Vagina (tissue), 2 donors: ENCODE data around the gene GYPC. TPM values are rescaled to one million over a fixed set of nuclear protein-coding genes. Genes with fewer than 3 reads are reported as not detected.
"Not testable (repeated sequence)": the region's sequence is repeated elsewhere in the genome, so short reads cannot be mapped to it uniquely, and the experiment has no call there.

Experiments used
- DNase-seq, 2 donors: peaks; one replicate each; pipeline ENCODE4 v3.0.0-alpha.2; 2017; ENCODE audit errors: extremely low spot score in 2 of 2
- H3K27ac ChIP-seq: fragments of 200-600 bp; sonication (generic); one replicate; pipeline ENCODE4 v1.5.1; 2019
- H3K27me3 ChIP-seq: fragments of 200-600 bp; sonication (generic); one replicate; pipeline ENCODE4 v1.5.1; 2019
- H3K36me3 ChIP-seq, 2 donors: fragments of 200-600 bp; sonication (generic); one replicate each; pipeline ENCODE4 v1.5.1; 2017 to 2019
- H3K4me1 ChIP-seq: fragments of 200-600 bp; sonication (generic); one replicate; pipeline ENCODE4 v1.5.1; 2019
- H3K4me3 ChIP-seq, 2 donors: fragments of 200-600 bp; sonication (generic); 1 replicate in 1 of 2; 2 replicates in 1 of 2; pipeline ENCODE4 v1.5.1; 2016 to 2019
- H3K9me3 ChIP-seq: fragments of 200-600 bp; sonication (generic); one replicate; pipeline ENCODE4 v1.5.1; 2019
- POLR2A ChIP-seq, 2 donors: fragments of 450-650 bp; IDR thresholded peaks; one replicate each; pipeline ENCODE4 v1.6.1; 2017; ENCODE audit warnings: antibody characterized with exemption in 2 of 2, mild to moderate bottlenecking in 2 of 2, moderate library complexity in 2 of 2
- POLR2AphosphoS5 ChIP-seq, 2 donors: sonication (generic); formaldehyde crosslinking; IDR thresholded peaks; one replicate each; pipeline ENCODE4 v1.9.0; 2017; ENCODE audit warnings: antibody characterized with exemption in 2 of 2, mild to moderate bottlenecking in 2 of 2, low read depth in 1 of 2; ENCODE audit not compliant: insufficient read depth in 1 of 2
- intact Hi-C: fragments of 100-400 bp; cut with DNase I; formaldehyde crosslinking; loops from one replicate; pipeline ENCODE4 v1.15.1; 2023
- total RNA-seq: library from RNA; depleted of rRNA; stranded (reverse); fragments of >200 nt; gene quantifications from one replicate; pipeline ENCODE4 v1.2.3, GENCODE V29; 2016
- TF ChIP-seq, protein P1 (sequence below), 3 experiments: fragments of 450-650 bp in 2 of 3; fragments of 200-600 bp in 1 of 3; sonication (generic) in 1 of 3; IDR thresholded peaks; one replicate each; pipeline ENCODE4 v1.5.1; 2017 to 2019; ENCODE audit warnings: antibody characterized with exemption in 3 of 3, mild to moderate bottlenecking in 2 of 3, moderate library complexity in 2 of 3

GYPC gene
- total RNA-seq, 1 donor from 2014 or later: 84.2 TPM

DNA sequence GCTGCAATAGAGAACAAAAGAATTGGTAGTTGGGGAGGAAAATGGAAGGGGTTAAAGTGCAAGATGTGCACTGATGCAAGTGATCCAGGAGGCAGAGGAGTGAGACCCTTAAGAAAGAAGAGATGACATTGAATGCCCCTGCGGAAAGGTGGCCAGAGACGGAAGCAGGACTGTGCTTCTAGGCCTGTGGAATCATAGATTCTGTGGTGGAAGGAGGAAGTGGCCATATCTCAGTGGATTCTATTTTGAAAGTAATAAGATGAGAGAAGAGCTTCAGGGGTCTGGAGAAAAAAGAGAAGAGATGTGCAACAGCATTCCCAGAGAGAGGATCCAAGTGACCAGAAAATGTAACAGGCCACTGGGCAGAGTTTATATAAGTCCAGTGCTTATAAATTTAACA, 18.6 kb upstream of the GYPC start:
- Histone ChIP-seq H3K27ac (no peak overlapping the region), H3K36me3 (no peaks in the 10 kb centered on the region), H3K4me1 (no peaks in the 10 kb centered on the region), H3K9me3 (no peaks in the 10 kb centered on the region), H3K27me3 (no peaks in the 10 kb centered on the region), H3K4me3 (no peak overlapping the region)
- intact Hi-C loops: no loop called here
- TF ChIP-seq, protein P1, sequence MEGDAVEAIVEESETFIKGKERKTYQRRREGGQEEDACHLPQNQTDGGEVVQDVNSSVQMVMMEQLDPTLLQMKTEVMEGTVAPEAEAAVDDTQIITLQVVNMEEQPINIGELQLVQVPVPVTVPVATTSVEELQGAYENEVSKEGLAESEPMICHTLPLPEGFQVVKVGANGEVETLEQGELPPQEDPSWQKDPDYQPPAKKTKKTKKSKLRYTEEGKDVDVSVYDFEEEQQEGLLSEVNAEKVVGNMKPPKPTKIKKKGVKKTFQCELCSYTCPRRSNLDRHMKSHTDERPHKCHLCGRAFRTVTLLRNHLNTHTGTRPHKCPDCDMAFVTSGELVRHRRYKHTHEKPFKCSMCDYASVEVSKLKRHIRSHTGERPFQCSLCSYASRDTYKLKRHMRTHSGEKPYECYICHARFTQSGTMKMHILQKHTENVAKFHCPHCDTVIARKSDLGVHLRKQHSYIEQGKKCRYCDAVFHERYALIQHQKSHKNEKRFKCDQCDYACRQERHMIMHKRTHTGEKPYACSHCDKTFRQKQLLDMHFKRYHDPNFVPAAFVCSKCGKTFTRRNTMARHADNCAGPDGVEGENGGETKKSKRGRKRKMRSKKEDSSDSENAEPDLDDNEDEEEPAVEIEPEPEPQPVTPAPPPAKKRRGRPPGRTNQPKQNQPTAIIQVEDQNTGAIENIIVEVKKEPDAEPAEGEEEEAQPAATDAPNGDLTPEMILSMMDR (IDR thresholded peaks at IDR 0.05): no peak
- TF ChIP-seq POLR2A (IDR thresholded peaks at IDR 0.05): no peak
- no peak for TF ChIP-seq POLR2AphosphoS5 (IDR thresholded peaks at IDR 0.05; ENCODE audit: insufficient read depth in 1 of 2, low read depth in 1 of 2)
- DNase-seq: no peak

DNA sequence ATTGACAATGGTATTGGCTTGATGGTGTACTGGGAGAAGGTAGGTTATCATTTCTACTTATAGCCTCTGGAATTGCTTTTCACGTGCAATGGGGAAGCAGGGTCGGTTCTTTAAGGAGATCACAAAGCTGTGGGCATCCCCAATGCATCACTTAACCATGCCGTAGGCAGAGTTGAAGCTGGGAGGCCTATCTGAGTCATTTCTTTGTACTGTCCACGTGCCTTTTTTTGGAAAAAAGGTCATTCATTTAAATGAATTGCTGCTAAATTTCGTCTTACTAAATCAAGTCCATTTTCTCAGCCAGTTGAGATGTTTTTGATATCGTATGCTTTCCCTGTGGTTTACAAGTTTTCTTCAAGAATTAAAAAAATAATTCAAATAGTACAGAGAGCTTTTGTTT, 17.2 kb upstream of the GYPC start:
- Histone ChIP-seq H3K27ac (no peak overlapping the region), H3K9me3 (no peaks in the 10 kb centered on the region), H3K4me1 (no peaks in the 10 kb centered on the region), H3K27me3 (no peaks in the 10 kb centered on the region), H3K36me3 (no peaks in the 10 kb centered on the region), H3K4me3 (no peak overlapping the region)
- peak in 1 of 2 donors; percentile 42 for DNase-seq
- intact Hi-C loops: no loop called here
- no peak for TF ChIP-seq POLR2AphosphoS5 (IDR thresholded peaks at IDR 0.05; ENCODE audit: insufficient read depth in 1 of 2, low read depth in 1 of 2)
- TF ChIP-seq, protein P1 (IDR thresholded peaks at IDR 0.05): no peak
- no peak for TF ChIP-seq POLR2A (IDR thresholded peaks at IDR 0.05)

DNA sequence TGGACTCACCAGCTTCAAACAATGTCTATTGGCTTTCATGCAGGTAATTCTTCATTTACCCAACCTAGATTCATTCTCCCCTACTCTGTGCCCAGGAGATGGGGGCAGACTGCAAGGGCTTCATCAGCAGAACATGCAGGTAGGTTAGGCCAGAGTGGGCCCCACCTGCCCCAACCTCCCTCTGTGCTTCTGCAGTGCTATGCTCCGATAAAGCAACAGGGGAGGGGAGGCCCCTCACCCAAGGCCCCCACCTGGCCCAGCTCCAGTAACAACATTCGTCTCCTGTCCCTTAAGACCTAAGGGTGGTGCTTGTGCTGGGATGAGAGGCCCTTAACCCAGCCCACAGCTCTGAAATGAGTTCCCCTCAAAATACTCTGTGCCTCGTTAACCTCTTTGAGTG, 16.7 kb upstream of the GYPC start:
- Histone ChIP-seq H3K4me1 (no peaks in the 10 kb centered on the region), H3K9me3 (no peaks in the 10 kb centered on the region), H3K27ac (no peak overlapping the region), H3K4me3 (no peak overlapping the region), H3K27me3 (no peaks in the 10 kb centered on the region), H3K36me3 (no peaks in the 10 kb centered on the region)
- DNase-seq: peak in 1 of 2 donors; percentile 47
- intact Hi-C loops: no loop called here
- TF ChIP-seq, protein P1 (IDR thresholded peaks at IDR 0.05): no peak
- TF ChIP-seq POLR2AphosphoS5 (IDR thresholded peaks at IDR 0.05; ENCODE audit: insufficient read depth in 1 of 2, low read depth in 1 of 2): no peak
- no peak for TF ChIP-seq POLR2A (IDR thresholded peaks at IDR 0.05)

DNA sequence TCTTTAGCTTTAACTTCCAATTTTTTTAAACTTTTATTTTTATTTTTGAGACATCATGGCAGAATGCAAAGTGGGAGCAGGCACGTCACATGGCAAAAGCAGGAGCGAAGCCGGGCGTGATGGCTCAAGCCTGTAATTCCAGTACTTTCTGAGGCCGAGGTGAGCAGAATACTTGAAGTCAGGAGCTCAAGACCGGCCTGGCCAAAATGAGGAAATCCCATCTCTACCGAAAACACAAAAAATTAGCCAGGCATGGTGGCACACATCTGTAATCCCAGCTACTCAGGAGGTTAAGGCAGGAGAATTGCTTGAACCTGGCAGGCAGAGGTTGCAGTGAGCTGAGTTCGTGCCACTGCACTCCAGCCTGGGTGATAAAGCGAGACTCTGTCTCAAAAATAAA, 14.7 kb upstream of the GYPC start:
- H3K27me3 ChIP-seq, H3K36me3 ChIP-seq, H3K9me3 ChIP-seq, intact Hi-C loops, H3K4me3 ChIP-seq, DNase-seq, H3K27ac ChIP-seq, H3K4me1 ChIP-seq: not testable (repeated sequence)

DNA sequence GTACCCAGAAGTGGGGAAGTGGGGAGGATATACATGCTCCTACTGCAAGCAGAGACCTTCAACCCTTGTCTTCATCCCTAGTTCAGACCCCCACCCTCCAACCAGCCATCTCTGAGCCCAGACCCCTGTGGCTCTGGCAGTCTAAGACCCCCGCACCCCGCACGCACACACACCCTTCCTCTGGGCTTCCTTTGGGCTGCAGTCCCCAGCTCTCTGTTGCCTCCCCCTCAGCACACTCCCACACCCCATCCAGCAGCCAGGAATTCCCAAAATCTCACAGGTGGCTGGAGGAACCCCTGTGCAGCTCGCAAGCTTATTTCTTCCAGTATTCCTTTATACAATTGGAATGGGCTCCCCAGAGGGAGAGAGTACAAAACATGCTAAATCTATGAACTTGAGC, 13.9 kb upstream of the GYPC start:
- TF ChIP-seq POLR2AphosphoS5 (IDR thresholded peaks at IDR 0.05; ENCODE audit: insufficient read depth in 1 of 2, low read depth in 1 of 2) (no peak), POLR2A (IDR thresholded peaks at IDR 0.05) (no peak)
- TF ChIP-seq, protein P1 (IDR thresholded peaks at IDR 0.05): no peak
- DNase-seq: peak in 1 of 2 donors; percentile 42
- no peaks in the 10 kb centered on the region for H3K9me3 ChIP-seq

DNA sequence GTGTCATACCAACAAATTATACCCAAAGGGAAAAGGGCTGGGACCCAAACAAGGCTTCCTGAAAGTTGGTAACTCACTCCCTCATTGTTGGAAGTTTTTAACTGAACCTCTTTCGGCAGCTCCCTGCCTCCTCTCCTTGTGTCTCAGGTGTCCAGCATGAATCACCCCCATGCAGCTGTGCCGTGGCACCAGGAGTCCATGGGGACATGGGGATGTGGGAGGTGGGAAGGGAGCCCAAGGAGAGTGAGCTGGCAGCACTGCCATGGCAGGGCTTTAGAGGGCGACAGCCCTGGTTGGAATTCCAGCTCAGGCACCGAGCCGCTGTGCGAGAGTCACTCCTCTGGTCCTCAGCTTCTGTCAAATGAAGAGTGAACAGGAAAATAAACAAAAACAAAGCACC, 12.5 kb upstream of the GYPC start:
- no peak overlapping the region for H3K27ac ChIP-seq
- H3K36me3 ChIP-seq: no peaks in the 10 kb centered on the region
- TF ChIP-seq POLR2A (IDR thresholded peaks at IDR 0.05): no peak
- TF ChIP-seq POLR2AphosphoS5 (IDR thresholded peaks at IDR 0.05; ENCODE audit: insufficient read depth in 1 of 2, low read depth in 1 of 2): no peak
- TF ChIP-seq, protein P1 (IDR thresholded peaks at IDR 0.05): no peak
- no peaks in the 10 kb centered on the region for H3K4me1 ChIP-seq
- no peak overlapping the region for H3K4me3 ChIP-seq
- peak; percentile 46 to 80 for DNase-seq
- no peaks in the 10 kb centered on the region for H3K27me3 ChIP-seq
- no peaks in the 10 kb centered on the region for H3K9me3 ChIP-seq
- intact Hi-C loops: no loop called here

More for the DNA sequence above, 13.9 kb upstream of the GYPC start:
- Histone ChIP-seq H3K4me1 (no peaks in the 10 kb centered on the region), H3K27ac (no peak overlapping the region), H3K36me3 (no peaks in the 10 kb centered on the region), H3K27me3 (no peaks in the 10 kb centered on the region), H3K4me3 (no peak overlapping the region)
- intact Hi-C loops: no loop called here
